Endothelial cell of umbilical vein (primary cell): ENCODE data around the gene VAV3.

ENCODE experiments used
- CTCF ChIP-seq, 2 donors: IDR thresholded peaks; 1 replicate in 1 of 2; 2 replicates in 1 of 2; pipeline ENCODE4 v1.5.1; 2011; ENCODE audit warnings: low read length in 2 of 2, mild to moderate bottlenecking in 2 of 2, moderate library complexity in 2 of 2, control low read depth in 1 of 2, inconsistent platforms in 1 of 2, low read depth in 1 of 2; ENCODE audit not compliant: insufficient read depth in 1 of 2; ENCODE audit errors: extremely low read depth in 1 of 2
- EZH2 ChIP-seq: IDR thresholded peaks from 2 replicates; pipeline ENCODE4 v1.6.1; 2012; ENCODE audit warnings: borderline replicate concordance, low read depth, mild to moderate bottlenecking, moderate library complexity, low read length, inconsistent platforms; ENCODE audit not compliant: severe bottlenecking
- FOS ChIP-seq: IDR thresholded peaks from 2 replicates; pipeline ENCODE4 v1.6.1; 2011; ENCODE audit warnings: mild to moderate bottlenecking, low read length, moderate library complexity, borderline replicate concordance; ENCODE audit not compliant: insufficient read depth
- JUN ChIP-seq: IDR thresholded peaks from 2 replicates; pipeline ENCODE4 v1.6.1; 2011; ENCODE audit warnings: borderline replicate concordance, low read depth; ENCODE audit not compliant: insufficient read length, insufficient read depth
- MYC ChIP-seq: IDR thresholded peaks from one replicate; pipeline ENCODE4 v1.6.1; 2011; ENCODE audit warnings: mild to moderate bottlenecking, low read depth, low read length
- POLR2A ChIP-seq: IDR thresholded peaks from 2 replicates; pipeline ENCODE4 v1.6.1; 2012; ENCODE audit warnings: low read depth, mild to moderate bottlenecking, control low read depth, low read length
- POLR2AphosphoS5 ChIP-seq: IDR thresholded peaks from 2 replicates; pipeline ENCODE4 v1.6.1; 2012; ENCODE audit warnings: low read depth, mild to moderate bottlenecking, control low read depth, low read length, moderate library complexity; ENCODE audit not compliant: insufficient read depth

- no peak for TF ChIP-seq CTCF (IDR thresholded peaks at IDR 0.05; ENCODE audit: extremely low read depth in 1 of 2, insufficient read depth in 1 of 2, low read depth in 1 of 2, low read length in 2 of 2)
- TF ChIP-seq EZH2, result no peak
- no peak for TF ChIP-seq POLR2A
- TF ChIP-seq POLR2AphosphoS5, result no peak
- TF ChIP-seq MYC, result no peak
- no peak for TF ChIP-seq FOS
- no peak for TF ChIP-seq JUN
These were observed 121.0 kb downstream of the VAV3 start for GRCh38 chr1:107843989-107844388.
